ENCODE data around the gene CD200R1.

DNA sequence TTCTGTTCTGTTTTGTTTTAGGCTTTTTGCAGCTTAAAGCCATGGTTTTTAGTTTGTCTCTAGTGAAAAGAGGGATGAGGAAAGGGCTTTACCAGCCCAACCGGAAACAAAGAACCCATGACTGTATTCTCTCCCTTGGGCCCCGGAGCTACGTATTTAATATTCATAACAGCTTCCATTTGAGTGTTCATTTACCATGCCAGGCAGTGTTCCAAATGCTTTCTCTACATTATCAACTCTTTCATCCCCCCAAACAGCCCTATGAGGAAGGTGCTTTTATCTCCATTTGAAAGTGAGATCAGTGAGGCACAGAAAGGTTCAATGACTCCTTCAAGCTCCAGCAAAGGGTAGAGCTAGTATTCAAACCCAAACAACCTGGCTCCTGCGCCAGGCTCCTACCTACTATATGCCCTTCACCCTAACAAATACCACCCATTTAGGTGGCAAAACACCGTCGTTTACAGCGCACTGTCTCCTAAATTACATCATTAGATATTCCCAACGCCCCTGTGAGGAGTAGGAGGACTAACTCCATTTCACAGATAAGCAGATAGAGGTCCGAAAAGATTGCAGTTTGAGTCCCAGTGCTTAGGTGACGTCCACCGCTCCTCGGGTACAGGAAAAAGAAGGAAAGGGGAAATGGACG is 43.8 kb upstream of the CD200R1 start:
- TF ChIP-seq, protein P1, sequence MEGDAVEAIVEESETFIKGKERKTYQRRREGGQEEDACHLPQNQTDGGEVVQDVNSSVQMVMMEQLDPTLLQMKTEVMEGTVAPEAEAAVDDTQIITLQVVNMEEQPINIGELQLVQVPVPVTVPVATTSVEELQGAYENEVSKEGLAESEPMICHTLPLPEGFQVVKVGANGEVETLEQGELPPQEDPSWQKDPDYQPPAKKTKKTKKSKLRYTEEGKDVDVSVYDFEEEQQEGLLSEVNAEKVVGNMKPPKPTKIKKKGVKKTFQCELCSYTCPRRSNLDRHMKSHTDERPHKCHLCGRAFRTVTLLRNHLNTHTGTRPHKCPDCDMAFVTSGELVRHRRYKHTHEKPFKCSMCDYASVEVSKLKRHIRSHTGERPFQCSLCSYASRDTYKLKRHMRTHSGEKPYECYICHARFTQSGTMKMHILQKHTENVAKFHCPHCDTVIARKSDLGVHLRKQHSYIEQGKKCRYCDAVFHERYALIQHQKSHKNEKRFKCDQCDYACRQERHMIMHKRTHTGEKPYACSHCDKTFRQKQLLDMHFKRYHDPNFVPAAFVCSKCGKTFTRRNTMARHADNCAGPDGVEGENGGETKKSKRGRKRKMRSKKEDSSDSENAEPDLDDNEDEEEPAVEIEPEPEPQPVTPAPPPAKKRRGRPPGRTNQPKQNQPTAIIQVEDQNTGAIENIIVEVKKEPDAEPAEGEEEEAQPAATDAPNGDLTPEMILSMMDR (IDR thresholded peaks at IDR 0.05) = no peak
- no peak for TF ChIP-seq POLR2A (IDR thresholded peaks at IDR 0.05)
